Testis (tissue), 3 donors: ENCODE results near the gene DCLRE1B. TPM values are rescaled to one million over a fixed set of nuclear protein-coding genes. Genes with fewer than 3 reads are reported as not detected.
"Not testable (repeated sequence)": the region's sequence is repeated elsewhere in the genome, so short reads cannot be mapped to it uniquely, and the experiment has no call there.

Source experiments
- DNase-seq: peaks from one replicate; pipeline ENCODE4 v3.0.0-alpha.2; 2019
- H3K27ac ChIP-seq, 2 donors: fragments of 200-600 bp; sonication (generic); one replicate each; pipeline ENCODE4 v1.5.1; 2019
- H3K27me3 ChIP-seq: fragments of 200-600 bp; sonication (generic); one replicate; pipeline ENCODE4 v1.5.1; 2019
- H3K36me3 ChIP-seq: fragments of 200-600 bp; sonication (generic); one replicate; pipeline ENCODE4 v1.5.1; 2017; ENCODE audit warnings: low read depth; ENCODE audit errors: missing control alignments
- H3K4me1 ChIP-seq: fragments of 200-600 bp; sonication (generic); one replicate; pipeline ENCODE4 v1.5.1; 2019
- H3K4me3 ChIP-seq, 2 donors: fragments of 200-600 bp; sonication (generic); one replicate each; pipeline ENCODE4 v1.5.1; 2017 to 2019
- H3K9me3 ChIP-seq: fragments of 200-600 bp; sonication (generic); one replicate; pipeline ENCODE4 v1.5.1; 2017
- POLR2A ChIP-seq: fragments of 450-650 bp; IDR thresholded peaks from one replicate; pipeline ENCODE4 v1.6.1; 2017; ENCODE audit warnings: antibody characterized with exemption, mild to moderate bottlenecking, moderate library complexity
- WGBS, 2 donors: methylation state at CpG; one replicate each; pipeline ENCODE4 v1.1.5; 2018; 5-methylcytosine and 5-hydroxymethylcytosine counted together
- intact Hi-C: fragments of 100-400 bp; cut with DNase I; formaldehyde crosslinking; loops from one replicate; pipeline ENCODE4 v1.15.1; 2023; ENCODE audit warnings: low total_unique reads
- polyA plus RNA-seq: library from polyadenylated mRNA; stranded (reverse); fragments of 350-450 nt; fragmentation: Illumina TruSeq; extraction: RNeasy Lipid Tissue Mini Kit (QIAGEN cat#74804); gene quantifications from one replicate; pipeline ENCODE4 v1.2.3, GENCODE V29; 2014; ENCODE audit warnings: low read depth, low replicate concordance; ENCODE audit not compliant: insufficient read depth
- total RNA-seq, 2 donors: library from RNA; depleted of rRNA; stranded (reverse); fragments of >200 nt; gene quantifications; one replicate each; pipeline ENCODE4 v1.2.3, GENCODE V29; 2016
- TF ChIP-seq, protein P1 (sequence below), 3 experiments: fragments of 450-650 bp in 2 of 3; fragments of 200-600 bp in 1 of 3; sonication (generic) in 1 of 3; IDR thresholded peaks; one replicate each; pipeline ENCODE4 v1.5.1; 2016 to 2019; ENCODE audit warnings: antibody characterized with exemption in 3 of 3, mild to moderate bottlenecking in 2 of 3, moderate library complexity in 1 of 3

Gene DCLRE1B
- total and polyA plus RNA-seq, 3 donors from 2014 or later: 6.7 to 8.3 (median 7.7) TPM

DNA sequence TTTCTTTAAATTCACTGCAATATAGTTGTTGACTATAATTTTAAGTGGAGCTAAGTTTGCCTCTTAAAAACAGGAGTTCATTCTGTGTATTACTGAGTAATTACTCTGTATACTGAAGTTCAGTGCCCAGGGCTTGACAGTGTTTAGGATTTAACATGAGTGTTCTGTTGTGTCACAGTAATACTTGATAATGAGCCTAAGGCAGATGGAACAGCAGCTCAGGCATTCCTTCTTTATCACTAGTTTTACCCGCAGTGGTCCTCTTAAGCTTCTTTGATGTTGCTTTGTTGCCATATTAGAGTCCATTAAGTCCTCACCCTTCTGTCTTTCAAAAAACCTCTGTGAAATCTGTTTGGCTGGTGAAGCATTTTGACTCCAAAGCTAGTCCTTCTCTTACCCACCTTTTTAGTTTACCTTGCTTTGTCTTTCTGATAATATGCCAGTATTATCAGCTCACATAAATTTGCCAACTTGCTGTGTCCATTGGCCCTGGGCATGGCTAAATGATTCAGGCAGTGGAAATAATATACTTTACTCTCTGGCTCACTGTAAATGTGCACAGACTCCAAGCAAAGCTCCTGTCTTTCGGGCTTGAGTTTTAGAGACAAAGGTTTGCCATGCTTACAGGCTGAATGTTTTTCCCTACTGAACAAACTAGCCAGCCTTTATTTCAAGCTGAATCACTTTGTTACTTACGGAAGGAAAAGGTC lies 41.7 kb downstream of the DCLRE1B start:
- intact Hi-C loops: no loop called here
- Histone ChIP-seq H3K27me3 (no peaks in the 10 kb centered on the region), H3K9me3 (no peaks in the 10 kb centered on the region), H3K4me1 (peaks cover 22% of the 10 kb centered on the region), H3K36me3 (no peaks in the 10 kb centered on the region), H3K4me3 (no peak overlapping the region), H3K27ac (peak overlapping the region in 1 of 2 donors; percentile 37)
- DNase-seq: no peak
- TF ChIP-seq POLR2A: no peak
- TF ChIP-seq, protein P1, sequence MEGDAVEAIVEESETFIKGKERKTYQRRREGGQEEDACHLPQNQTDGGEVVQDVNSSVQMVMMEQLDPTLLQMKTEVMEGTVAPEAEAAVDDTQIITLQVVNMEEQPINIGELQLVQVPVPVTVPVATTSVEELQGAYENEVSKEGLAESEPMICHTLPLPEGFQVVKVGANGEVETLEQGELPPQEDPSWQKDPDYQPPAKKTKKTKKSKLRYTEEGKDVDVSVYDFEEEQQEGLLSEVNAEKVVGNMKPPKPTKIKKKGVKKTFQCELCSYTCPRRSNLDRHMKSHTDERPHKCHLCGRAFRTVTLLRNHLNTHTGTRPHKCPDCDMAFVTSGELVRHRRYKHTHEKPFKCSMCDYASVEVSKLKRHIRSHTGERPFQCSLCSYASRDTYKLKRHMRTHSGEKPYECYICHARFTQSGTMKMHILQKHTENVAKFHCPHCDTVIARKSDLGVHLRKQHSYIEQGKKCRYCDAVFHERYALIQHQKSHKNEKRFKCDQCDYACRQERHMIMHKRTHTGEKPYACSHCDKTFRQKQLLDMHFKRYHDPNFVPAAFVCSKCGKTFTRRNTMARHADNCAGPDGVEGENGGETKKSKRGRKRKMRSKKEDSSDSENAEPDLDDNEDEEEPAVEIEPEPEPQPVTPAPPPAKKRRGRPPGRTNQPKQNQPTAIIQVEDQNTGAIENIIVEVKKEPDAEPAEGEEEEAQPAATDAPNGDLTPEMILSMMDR (IDR thresholded peaks at IDR 0.05): no peak
- 42 to 51% methylated on average over 3 of the region's 3 CpGs for WGBS, 2 donors

DNA sequence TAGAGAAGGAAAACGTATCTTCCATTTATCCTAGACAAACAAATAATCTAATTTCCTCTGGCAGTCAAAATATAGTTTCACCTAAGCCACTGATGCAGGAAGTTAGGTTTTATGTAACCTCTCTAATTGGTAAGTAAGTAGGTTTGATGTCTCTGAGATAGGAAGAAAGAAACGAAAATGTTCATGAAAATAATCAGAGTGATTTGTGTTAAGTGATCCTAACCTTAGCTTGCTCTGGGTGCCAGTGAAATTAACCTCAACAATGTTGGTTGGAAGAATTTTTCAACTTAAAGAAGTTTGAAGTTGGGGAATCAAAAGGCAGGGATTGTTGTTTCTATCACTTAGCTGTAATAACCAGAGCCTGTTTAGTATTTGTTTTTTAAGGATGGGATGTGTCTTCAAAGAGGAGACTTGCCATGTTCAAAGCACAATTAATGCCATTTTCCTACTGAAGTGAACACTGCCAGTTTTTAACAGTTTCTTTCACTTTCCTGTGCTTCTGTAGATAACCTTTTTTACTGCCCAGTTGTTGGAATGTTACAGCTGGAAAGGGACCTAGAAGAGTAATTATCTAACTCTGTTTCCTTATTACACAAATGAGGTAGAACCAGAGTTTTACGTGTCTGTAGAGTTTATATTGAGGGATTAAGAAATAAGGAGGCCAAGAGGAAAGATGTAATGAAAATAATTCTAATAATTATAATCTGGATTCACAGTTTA lies 42.4 kb downstream of the DCLRE1B start:
- intact Hi-C loops: no loop called here
- DNase-seq: no peak
- TF ChIP-seq, protein P1 (IDR thresholded peaks at IDR 0.05): no peak
- H3K36me3 ChIP-seq: no peaks in the 10 kb centered on the region
- H3K27me3 ChIP-seq: no peaks in the 10 kb centered on the region
- H3K9me3 ChIP-seq: no peaks in the 10 kb centered on the region
- peak overlapping the region in 1 of 2 donors; percentile 37 for H3K27ac ChIP-seq
- H3K4me3 ChIP-seq: no peak overlapping the region
- peaks cover 22% of the 10 kb centered on the region for H3K4me1 ChIP-seq
- 14 to 33% methylated on average over 3 of the region's 3 CpGs for WGBS, 2 donors

DNA sequence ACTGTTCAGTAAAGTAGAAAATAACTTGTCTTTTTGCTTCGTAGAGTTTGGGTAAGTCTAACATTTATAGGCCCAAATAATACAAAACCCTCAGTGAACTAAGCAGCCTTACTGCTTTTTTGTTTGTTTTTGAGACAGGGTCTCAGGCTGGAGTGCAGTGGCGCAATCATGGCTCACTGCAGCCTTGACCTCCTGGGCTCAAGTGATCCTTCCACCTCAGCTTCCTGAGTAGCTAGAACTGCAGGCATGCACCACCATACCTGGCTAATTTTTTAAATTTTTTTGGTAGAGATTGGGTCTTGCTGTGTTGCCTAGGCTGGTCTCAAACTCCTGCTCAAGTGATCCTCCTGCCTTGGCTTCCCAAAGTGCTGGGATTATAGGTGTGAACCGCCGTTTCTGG lies 43.0 kb downstream of the DCLRE1B start:
- Histone ChIP-seq H3K4me1 (peaks cover 22% of the 10 kb centered on the region), H3K27ac (peak overlapping the region in 1 of 2 donors; percentile 37)
- intact Hi-C loops, DNase-seq, H3K9me3 ChIP-seq, H3K36me3 ChIP-seq, H3K27me3 ChIP-seq, H3K4me3 ChIP-seq: not testable (repeated sequence)
- WGBS, 2 donors: 73 to 75% methylated on average over 4 of the region's 4 CpGs

DNA sequence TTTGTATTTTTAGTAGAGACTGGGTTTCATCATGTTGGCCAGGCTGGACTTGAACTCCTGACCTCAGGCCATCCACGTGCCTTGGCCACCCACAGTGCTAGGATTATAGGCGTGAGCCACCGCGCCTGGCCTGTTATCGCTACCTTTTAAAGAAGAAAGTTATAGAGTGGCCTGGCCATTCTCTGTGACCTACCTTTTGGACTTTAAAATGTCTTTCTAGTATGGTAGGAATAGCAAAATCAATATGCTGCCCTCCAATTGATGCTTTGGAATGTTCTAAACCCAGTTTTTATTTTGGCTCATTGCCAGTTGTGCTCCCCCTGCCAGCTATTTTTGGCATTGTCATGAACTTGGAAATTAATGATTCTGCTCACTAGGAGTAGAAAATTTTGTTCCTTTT lies 43.9 kb downstream of the DCLRE1B start:
- WGBS, 2 donors: 73 to 74% methylated on average over 5 of the region's 5 CpGs
- no peaks in the 10 kb centered on the region for H3K27me3 ChIP-seq
- peaks cover 22% of the 10 kb centered on the region for H3K4me1 ChIP-seq
- H3K36me3 ChIP-seq: no peaks in the 10 kb centered on the region
- no peak for DNase-seq
- intact Hi-C loops: no loop called here
- no peak for TF ChIP-seq POLR2A
- TF ChIP-seq, protein P1 (IDR thresholded peaks at IDR 0.05): peak in 1 of 3 experiments; percentile 35
- H3K4me3 ChIP-seq: no peak overlapping the region
- H3K27ac ChIP-seq: peak overlapping the region in 1 of 2 donors; percentile 12
- H3K9me3 ChIP-seq: no peaks in the 10 kb centered on the region

DNA sequence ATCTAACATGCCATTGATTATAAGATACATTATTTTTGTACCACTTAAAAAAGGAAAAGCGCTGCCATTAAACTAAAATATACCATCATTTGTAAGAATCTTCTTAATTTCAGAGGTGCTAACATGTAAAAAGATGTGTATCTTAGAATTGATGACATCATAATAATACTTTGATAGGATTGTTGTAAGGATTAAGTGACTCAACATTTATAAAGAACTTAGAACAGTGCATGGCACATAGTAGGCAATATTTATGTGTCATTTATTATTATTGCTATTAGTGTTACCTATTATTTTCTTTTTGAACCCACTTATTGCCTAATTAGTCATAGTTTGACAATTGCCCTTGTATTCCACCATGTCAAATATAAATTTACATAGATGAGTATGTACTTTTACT lies 45.8 kb downstream of the DCLRE1B start:
- intact Hi-C loops: no loop called here
- WGBS, 2 donors: 93 to 100% methylated on average over 1 of the region's 1 CpG
- TF ChIP-seq, protein P1 (IDR thresholded peaks at IDR 0.05): no peak
- TF ChIP-seq POLR2A: no peak
- Histone ChIP-seq H3K27me3 (no peaks in the 10 kb centered on the region), H3K9me3 (no peaks in the 10 kb centered on the region), H3K27ac (no peak overlapping the region), H3K4me3 (no peak overlapping the region), H3K4me1 (peaks cover 22% of the 10 kb centered on the region), H3K36me3 (no peaks in the 10 kb centered on the region)
- DNase-seq: no peak
